Stimulated activated CD4-positive, alpha-beta T cell treated with anti-CD3 and anti-CD28 coated beads, TNF-alpha, amount 100 ng/mL, for 4 hours (primary cell): ENCODE data around the gene TPO.
"Not testable (repeated sequence)": the region's sequence is repeated elsewhere in the genome, so short reads cannot be mapped to it uniquely, and the experiment has no call there.

Experiments used
- DNase-seq, 3 experiments: peaks; one replicate each; pipeline ENCODE4 v3.0.0-alpha.2; 2020; ENCODE audit warnings: low read depth in 3 of 3

Gene TPO

DNA sequence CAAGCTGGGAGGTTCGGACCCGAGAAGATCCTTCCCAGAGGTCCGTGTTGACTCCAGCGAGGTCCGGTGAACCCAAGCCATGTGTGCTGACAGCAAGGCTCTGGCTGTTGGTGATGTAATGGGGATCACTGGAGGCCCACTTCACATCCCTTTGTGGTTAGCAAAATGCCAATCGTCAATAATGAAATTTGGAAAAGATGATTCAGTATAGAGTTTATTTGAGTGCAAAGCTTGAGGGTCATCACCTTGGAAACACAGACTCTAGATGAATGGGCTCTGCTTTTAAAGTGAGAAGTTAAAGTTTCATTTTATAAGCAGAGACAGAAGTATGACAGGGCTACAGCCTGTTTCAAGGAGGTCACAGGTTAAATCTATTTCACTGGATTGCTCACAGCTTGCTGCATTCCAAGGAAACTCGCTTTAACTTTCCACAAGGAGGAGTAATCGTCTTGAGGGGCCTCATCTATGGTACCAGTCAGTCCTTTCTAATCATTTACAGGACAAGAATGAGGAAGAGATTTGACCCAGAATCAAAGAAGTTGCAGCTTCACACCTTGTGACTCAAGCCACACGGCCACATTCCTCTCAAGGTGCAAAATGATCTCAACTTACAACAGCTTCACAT, 140.5 kb downstream of the TPO start:
- DNase-seq, result no peak

DNA sequence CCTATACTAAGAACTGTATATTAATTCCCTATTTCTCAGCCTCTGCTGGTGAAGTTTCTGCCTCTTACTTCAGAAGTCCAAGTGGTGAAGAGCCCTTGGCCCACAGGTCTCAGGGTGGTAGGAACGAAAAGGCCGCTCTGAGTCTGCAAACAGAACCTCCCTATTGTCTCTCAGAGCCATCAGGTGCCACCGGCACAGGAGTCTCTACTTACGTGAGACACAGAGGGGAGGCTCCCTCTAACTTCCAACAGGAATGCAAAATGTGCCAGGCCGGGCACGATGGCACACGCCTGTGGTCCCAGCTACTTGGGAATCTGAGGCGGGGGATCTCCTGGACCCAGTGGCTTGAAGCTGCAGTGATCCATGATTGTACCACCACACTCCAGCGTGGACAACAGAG, 143.0 kb downstream of the TPO start:
- no peak for DNase-seq

DNA sequence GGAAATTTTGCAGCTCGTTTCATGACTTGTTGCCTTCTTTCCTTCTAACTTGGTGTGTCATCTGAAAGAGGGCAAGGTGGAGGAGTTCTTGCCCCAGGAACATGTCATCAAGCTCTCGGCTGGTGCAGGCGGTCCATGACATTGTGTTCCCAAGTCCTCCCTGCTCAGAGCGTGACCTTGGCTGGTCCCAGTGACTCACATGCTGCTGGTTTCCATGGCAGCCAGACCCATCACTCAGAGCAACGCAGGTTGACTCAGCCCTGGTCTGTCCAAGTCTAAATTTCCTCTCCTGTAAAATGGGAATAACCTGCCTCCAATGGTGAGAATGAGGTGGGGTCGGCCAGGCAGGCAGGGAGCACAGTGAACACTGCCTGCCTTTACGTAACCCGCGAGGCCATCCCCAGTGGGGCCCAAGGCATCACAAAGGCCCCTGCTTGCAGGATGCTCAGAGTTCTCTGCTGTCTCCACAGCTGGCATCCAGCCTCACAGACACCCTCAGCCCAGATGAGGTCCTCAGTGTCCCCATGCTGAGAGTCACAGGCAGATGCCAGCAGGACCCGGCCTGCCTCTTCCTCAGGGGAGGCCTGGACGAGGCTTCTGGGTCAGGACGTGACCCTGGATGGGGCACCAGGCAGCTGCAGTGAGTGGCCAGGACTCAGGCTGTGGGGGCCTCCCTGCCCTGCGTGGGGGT, 143.7 kb downstream of the TPO start:
- DNase-seq, result no peak

DNA sequence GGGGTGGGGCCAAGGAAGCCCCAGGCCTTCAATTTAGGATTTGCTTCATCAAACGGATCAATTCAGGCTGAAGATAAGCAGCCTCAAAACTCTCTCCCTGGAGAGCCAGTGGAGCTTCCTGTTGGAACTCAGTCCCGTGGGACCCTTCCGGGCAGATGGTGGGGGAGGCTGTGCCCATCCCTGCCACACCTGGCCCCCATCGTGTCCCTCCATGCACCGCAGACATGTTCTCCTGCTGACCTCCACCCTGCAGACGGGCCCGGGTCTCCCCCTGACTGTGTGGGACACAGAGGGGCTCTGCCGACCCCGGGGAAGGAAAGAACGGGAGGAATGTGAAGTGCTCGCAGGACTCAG, 144.2 kb downstream of the TPO start:
- no peak for DNase-seq

DNA sequence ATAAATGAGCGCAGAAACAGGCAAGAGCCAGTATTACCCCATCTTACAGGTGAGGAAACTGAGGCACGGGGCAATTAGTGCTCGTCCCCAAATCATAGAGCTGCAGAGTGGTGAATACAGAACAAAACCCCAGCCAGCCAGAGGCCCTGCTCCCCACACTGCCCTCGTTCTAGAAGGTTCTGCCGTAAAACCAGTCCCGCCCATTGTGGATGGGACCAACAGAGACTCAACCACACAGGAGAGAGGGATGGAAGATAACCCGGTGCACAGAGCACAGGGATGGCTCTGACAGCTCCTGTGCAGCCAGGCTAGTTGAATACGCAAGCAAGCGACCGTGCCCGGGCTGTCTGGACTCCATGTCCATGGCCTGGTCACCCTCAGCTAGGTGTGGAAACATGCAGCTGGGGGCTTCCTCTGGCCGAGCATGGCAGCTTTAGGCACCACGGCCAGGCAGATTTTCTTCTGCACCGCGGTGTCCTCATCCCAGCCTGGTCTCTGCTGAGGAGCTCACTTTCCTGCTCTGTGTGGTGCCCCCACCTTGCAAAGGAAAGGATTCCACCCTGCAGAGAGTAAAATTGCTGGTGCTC, 146.4 kb downstream of the TPO start:
- no peak for DNase-seq

DNA sequence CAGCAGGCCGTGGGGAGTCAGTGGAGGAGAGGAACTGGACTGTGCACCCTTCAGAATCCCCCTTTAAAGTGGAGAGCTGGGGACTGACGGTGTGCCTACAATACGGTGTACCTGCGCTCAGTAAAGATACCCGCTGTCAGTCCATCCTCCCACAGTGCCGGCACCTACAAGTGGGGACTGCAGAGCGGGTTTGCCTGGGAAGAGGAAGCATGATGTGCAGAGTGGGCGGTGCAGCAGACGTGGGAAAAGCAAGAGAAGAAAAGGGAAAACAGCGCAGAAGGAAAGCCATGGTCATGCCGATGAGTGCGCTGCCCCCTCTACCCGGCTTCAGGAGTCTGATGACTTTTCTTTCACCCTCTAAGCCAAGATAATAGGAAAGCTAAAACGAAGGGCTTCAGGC, 148.0 kb downstream of the TPO start:
- no peak for DNase-seq

DNA sequence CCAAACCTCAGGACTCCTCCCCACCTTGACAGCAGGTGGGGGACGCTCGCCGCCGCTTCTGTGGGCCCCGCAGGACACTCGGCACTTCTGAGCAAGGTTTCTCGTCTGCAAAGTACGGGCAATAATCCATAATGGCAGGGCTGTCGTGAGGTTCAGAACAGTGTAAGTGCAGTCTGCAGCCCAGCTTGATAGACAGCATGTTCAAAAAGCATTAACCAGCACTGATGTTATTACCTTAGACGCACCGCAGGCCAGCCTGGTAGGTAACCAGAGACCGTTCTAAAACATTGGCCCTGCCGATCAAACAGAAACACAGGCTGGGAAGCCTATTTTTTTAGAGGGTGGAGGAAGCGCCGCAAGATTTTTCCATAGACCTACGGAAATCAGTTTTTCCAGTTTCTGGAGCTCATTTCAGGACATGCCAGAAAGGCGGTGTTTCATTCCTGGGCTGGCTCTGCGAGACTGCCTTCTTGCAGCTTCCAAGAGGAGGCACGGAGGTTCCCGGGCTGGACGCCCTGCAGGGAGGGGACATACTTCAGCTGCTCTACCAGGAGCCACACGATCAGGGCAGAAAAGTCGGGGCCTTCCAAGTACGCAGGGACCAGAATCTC, 148.7 kb downstream of the TPO start:
- DNase-seq, result no peak

DNA sequence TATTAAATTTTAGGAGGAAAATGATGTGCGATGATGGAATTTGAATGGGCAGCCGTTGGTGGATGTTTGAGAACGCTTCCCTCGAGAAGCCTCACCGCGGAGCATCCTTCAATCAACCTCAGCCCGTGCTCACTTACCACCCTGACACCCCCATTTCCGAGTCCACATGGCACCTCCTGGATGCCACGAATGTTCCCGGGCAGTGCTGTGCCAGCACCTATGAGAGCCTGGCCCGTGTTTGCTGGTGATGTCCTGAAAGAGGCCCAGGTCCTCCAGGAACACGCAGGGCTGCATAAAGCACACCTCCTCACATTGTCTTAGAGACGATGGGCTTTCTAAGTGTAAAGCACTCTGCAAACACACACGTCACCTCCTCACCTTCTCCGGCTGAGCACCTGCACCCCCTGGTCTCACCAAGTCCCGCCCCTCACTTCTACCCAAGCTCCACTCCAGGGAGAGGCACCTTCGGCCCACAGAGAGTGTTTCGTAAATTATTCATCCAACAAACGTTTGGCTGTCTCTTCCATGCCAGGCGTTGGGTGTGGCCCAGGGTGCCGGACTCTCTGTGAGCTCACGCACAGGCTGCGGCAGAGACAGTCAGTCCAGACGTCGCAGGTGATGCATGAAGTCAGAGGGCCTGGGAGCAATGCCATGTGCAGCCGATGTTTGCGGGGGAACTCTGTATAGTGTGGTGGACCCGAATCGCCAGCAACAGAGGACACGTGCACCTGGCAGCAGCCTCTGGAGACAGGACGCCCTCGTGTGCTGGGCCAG, 150.0 kb downstream of the TPO start:
- DNase-seq, result no peak

DNA sequence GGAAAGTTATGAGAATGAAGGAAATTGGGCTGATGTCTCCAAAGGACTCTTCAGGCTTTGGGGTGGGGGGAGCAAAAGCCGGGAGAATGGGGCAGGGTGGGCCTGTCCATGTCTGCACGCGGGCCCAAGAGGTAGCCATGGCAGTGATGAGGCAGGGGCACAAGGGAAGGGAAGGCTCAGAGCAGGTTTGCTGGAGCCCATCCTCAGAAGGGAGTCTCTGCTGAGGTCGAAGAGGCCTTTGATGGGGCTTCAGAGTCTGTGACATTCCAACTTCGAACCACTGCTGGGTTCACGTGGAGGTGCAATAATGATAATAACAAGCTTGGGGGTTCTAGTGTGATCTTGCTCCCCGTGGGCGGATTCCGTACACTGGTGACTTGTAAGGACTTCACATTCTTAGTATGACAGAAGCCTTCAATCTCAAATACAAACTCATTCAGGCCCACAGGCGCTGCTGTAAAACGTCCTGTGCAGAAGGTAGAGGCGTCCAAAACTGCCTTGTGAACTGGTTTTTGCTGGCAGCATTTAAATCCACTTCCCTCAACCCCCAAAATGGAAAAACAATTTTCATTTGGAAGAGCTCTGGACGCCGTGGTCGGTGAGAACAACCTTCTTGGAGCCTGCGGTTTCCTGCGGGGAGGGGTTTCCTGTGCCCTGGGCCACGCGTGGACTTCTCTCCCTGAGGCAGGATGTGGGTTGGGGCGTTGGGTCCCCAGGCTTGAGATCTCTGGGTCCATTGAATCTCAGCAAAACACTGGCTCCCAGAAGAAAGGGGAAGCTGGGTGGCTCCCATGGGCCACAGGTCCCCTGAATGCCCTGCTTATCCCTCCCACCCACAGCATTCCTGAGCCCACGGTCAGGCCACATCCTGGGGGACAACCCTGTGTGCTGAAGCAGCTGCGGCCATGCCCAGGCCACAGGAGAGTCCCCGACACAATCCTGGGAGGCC, 151.0 kb downstream of the TPO start:
- no peak for DNase-seq

DNA sequence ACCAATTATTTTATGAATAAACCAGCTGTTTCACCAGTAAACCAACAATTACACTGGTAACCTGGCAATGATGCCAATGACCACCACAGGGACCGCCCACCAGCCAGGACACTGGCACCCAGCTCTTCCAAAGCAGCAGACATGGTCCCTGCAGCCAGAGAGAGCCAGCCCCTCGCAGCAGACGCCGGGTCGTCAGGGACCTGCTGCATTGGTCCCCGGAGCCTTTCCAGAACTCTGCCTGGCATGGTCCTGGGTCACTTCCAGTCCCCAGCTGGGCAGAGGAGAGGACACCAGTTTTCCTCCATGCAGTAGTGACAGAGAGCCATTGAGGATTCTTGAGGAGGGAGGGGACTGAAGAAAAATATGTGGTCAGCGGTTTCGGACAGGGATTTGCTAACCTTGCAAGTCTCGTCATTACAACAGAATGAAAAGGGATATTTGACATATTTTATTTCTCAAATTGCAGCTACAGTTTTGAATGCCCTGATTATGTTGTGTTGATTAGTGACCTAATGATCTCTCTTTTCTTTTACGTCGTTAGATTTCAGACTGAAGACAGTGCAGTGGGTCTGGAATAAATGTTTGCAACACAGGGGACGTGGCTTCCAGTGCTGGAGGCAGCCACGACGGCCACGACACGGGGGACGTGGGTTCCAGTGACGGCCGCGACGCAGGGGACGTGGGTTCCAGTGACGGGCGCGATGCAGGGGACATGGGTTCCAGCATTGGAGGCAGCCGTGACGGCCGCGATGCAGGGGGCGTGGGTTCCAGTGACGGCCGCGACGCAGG, 154.5 kb downstream of the TPO start:
- DNase-seq, result no peak

DNA sequence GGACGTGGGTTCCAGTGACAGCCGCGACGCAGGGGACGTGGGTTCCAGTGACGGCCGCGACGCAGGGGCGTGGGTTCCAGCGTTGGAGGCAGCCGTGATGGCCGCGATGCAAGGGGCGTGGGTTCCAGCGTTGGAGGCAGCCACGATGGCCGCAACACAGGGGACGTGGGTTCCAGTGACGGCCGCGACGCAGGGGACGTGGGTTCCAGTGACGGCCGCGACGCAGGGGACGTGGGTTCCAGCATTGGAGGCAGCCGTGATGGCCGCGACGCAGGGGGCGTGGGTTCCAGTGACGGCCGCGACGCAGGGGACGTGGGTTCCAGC, 155.0 kb downstream of the TPO start:
- DNase-seq, result not testable (repeated sequence)

DNA sequence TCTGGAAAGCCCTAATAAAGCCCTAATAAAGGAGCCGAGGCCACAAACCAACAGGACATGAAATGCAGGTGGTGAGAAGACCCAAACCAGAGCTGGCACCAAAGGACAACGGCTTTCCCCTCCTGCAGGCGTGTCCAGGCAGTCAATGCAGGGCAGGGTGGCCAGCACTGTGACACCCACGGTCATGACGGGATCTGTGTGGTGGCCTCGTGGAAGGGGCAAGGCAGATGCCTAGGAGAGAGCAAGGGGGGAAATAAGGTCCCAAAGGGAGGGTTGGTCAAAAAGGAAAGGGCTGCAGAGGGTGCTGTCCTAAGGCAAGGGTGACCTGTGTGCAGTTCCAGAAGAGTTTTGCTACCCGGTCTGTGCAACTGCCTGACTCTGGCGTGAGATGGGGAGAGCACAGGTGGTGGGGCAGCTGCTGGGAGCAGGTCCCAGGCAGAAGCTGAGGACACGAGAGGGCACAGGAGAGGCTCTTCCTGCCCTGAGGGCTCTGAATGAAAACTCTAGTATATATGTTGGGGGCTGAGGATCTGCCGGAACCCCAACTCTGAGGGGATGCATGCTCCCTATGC, 156.7 kb downstream of the TPO start:
- DNase-seq, result no peak

DNA sequence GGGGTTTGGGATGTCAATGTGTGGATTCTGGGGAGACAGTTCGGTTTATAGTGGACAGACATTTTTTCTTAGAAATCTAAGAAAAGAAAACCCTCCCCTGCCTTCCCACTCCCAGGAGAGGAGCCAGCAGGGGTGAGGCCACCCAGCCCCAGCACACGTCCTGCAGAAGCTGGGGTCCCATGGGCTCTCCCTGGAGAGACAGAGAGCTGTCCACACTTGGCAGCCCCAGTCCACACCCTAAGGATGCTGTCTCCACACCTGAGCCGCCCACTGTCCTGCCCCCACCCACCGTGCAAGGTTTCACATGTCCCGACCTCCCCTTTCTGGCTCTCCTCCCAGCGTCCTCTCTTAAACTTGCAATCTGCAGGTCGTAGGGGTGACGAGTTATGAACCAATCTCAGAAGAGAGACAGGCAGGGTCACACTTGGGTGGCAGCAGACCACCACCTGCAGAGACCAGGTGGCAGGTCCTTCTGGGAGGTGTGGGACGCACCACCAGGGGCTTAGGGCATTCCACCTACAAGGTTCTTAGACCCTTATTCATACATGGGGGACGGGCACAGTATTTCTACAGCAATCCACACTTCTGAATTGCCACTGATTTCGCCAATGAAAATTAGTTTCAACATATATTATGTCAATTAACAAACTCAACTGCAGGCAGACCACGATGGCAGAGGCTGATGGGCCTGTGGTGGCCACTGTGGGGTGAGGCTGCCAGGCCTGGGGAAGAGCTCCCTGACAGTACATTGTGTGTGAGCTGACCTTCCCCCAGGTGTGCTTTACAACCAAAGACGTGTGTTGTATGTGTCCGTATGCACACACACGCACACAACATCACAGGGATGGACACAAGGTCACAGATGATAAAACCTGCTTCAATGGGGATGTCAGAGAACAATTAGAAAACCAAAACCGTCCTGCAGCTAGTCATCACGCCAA, 158.5 kb downstream of the TPO start:
- no peak for DNase-seq

DNA sequence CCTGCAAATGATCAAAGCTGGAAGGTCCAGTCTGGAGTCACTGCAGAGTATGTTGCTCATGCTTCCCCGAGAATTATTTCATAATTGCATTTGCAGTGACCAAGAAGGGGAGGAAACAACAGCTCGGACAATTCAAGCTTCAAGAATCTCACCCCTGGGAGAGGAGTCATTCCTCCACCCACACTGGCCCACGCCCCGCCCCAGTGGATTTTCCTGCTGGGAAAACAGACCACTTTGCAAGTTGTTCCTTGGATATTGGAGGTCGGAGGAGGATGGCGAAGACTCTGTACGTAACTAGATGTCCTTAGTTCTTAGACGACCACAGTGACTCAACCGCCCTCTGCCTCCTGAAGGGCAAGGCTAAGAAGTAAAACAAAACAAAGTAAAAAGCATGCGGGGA, 159.4 kb downstream of the TPO start:
- DNase-seq, result no peak

DNA sequence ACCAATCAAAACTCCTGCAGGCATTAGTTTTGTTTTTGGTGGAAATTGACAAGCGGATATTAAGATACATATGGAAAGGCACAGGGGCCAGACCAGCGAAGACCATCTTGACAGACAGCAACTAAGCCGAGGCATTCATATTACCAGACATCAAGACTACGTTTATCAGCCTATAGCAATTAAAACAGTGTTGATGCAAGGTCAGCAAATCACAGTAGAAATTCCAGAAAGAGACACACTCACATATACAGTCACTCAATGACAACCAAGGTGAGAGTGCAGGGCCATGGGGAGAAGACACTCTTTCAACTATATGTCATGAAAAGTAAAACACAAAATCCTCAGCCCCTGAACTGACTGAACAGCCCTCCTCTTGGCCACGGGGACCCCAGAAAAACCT, 164.6 kb downstream of the TPO start:
- no peak for DNase-seq

DNA sequence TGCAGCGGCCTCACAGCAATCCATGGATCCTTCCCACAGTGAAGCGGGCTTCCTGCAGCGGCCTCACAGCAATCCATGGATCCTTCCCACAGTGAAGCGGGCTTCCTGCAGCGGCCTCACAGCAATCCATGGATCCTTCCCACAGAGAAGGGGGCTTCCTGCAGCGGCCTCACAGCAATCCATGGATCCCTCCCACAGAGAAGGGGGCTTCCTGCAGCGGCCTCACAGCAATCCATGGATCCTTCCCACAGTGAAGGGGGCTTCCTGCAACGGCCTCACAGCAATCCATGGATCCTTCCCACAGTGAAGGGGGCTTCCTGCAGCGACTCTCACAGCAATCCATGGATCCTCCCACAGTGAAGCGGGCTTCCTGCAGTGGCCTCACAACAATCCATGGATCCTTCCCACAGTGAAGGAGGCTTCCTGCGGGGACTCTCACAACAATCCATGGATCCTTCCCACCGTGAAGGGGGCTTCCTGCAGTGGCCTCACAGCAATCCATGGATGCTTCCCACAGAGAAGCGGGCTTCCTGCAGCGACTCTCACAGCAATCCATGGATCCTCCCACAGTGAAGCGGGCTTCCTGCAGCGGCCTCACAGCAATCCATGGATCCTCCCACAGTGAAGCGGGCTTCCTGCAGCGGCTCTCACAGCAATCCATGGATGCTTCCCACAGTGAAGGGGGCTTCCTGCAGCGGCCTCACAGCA, 168.1 kb downstream of the TPO start:
- DNase-seq, result not testable (repeated sequence)

DNA sequence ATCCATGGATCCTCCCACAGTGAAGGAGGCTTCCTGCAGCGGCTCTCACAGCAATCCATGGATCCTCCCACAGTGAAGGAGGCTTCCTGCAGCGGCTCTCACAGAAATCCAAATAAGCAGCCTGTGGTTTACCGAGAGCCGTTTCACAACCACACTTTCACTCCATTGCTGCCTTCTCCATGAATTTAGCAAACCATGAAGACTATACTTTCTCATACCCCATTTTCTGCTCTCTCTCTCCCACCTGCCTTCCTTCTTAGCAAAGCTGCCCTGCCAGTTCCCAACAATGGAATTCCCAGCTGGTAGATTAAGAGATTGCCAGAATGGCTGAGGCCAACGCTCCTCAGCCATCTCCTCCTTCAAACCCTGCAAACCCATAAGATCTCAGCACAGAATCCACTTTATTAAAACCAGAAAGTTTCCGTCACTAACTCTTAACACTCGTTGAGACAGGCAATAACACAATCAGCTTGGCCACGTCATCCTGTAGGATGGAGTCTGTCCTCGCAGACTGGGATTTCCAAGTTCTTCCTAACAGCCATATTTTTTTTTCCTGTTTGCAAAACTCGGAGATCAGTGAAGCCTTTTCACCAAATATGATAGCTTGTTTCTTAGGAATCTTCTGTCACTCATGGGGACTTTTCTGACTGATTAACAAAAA, 168.8 kb downstream of the TPO start:
- DNase-seq, result no peak

DNA sequence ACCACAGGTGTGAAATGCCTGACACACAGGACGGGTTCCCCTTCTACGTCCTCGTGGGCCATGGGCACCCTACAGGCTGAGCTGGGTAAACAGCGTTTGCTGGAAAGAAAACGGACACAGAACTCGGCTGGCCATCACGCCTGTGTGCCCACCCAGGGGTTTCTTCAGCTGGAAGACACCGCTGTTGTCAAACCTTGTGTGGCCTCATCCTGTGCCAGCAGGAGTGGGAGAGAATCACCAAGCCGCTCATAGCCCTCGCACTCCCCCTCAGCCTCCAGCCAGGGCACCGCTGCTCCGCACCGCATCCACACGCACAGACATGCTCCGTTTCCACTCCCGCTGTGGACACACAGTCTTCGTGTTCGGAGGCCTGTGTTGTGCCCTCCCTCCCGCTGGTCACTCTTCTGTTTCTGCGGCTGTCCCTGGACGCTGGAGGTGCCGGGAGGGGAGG, 169.7 kb downstream of the TPO start:
- no peak for DNase-seq
